ENCODE measurements around the gene SDHAF2. TPM values are rescaled to one million over a fixed set of nuclear protein-coding genes. Genes with fewer than 3 reads are reported as not detected.
"Not testable (repeated sequence)": the region's sequence is repeated elsewhere in the genome, so short reads cannot be mapped to it uniquely, and the experiment has no call there.

SDHAF2 gene
- total RNA-seq, 1 experiment from 2014 or later = 18.2 TPM

DNA sequence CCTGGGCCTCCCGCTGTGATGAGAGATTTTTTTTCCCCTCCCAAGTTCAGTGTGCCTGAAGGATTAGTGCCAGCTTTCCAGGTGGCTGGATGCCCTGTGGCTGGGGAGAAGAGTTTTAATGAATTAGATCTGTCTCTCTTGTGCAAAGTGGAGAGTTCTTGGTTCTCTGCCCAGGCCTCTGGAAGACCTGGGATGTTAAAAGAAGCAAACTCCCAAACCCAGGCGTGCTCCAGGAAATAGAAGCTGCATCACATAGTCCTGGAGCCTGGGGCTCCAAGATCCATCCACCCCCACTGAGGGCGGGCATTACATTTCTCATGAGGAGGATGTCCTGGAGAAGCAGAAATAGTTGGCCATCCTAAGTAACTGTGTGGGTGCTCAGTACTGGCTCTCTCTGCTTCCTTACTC, 30.6 kb downstream of the SDHAF2 start:
- Histone ChIP-seq H3K36me3 (peaks cover 3% of the 10 kb centered on the region), H3K4me3 (no peak overlapping the region), H3K9me3 (no peaks in the 10 kb centered on the region), H3K27me3 (no peaks in the 10 kb centered on the region)
- DNase-seq = peak; percentile 81

GRCh38 chr11:61460986-61461385, 31.1 kb downstream of the SDHAF2 start:
- Histone ChIP-seq H3K27me3 (no peaks in the 10 kb centered on the region), H3K9me3 (no peaks in the 10 kb centered on the region), H3K36me3 (no peaks in the 10 kb centered on the region; the same call in 1 of the 2 replicates), H3K4me3 (no peak overlapping the region)
- no peak for DNase-seq

DNA sequence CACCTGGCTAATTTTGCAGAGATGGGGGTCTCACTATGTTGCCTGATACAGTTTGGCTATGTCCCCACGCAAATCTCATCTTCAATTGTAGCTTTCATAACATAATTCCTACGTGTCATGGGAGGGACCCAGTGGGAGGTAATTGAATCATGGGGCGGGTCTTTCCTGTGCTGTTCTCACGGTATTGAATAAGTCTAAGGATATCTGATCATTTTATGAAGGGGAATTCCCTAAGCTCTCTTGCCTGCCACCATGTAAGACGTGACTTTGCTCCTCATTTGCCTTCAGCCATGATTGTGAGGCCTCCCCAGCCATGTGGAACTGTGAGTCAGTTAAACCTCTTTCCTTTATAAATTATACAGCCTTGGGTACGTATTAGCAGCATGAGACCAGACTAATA, 37.7 kb downstream of the SDHAF2 start:
- not testable (repeated sequence) for H3K36me3 ChIP-seq, H3K4me3 ChIP-seq, H3K9me3 ChIP-seq, H3K27me3 ChIP-seq, DNase-seq

- no peak overlapping the region for H3K4me3 ChIP-seq
- H3K36me3 ChIP-seq = peaks cover 6% of the 10 kb centered on the region
- H3K27me3 ChIP-seq = no peaks in the 10 kb centered on the region
- no peak for DNase-seq
- no peaks in the 10 kb centered on the region for H3K9me3 ChIP-seq
Measured at GRCh38 chr11:61468002-61468401, 38.1 kb downstream of the SDHAF2 start.

DNA sequence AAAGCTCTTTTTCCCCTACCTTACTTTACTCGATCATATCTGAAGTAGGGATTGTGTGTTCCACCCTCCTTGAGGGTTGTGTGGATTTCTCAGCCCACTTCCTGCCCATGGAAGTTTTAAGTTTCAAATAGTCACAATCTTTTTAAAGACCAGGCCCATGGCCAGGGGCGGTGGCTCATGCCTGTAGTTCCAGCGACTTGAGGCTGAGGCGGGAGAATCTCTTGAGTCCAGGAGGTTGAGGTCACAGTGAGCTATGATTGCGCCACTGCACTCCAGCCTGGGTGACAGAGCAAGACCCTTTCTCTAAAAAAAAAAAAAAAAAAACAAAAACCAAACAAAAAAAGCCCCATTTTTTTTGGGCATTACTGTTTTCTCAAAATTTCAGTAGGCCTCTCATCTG, 42.4 kb downstream of the SDHAF2 start:
- Histone ChIP-seq H3K27me3 (no peaks in the 10 kb centered on the region), H3K9me3 (peaks cover 4% of the 10 kb centered on the region; the same call in 1 of the 2 replicates), H3K4me3 (no peak overlapping the region), H3K36me3 (peaks cover 10% of the 10 kb centered on the region)
- peak; percentile 77 for DNase-seq

DNA sequence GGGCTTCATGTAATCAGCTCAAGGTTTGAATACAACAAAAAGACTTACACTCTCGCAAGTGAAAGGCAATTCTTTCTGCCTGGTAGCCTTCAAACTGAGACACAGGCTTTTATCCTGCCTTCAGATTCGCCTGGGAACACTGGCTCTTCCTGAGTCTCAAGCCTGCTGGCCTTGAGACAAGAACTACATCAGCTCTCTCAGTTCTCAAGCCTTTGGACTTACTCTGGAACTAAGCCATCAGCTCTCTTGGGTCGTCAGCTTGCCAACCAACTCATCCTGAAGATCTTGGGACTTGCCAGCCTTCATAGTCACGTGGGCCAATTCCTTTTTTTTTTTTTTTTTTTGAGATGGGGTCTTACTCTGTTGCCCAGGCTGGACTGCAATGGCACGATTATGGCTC, 42.9 kb downstream of the SDHAF2 start:
- no peaks in the 10 kb centered on the region for H3K27me3 ChIP-seq
- peak; percentile 86 for DNase-seq
- H3K4me3 ChIP-seq = no peak overlapping the region
- H3K9me3 ChIP-seq = peaks cover 4% of the 10 kb centered on the region; the same call in 1 of the 2 replicates
- peaks cover 10% of the 10 kb centered on the region for H3K36me3 ChIP-seq

DNA sequence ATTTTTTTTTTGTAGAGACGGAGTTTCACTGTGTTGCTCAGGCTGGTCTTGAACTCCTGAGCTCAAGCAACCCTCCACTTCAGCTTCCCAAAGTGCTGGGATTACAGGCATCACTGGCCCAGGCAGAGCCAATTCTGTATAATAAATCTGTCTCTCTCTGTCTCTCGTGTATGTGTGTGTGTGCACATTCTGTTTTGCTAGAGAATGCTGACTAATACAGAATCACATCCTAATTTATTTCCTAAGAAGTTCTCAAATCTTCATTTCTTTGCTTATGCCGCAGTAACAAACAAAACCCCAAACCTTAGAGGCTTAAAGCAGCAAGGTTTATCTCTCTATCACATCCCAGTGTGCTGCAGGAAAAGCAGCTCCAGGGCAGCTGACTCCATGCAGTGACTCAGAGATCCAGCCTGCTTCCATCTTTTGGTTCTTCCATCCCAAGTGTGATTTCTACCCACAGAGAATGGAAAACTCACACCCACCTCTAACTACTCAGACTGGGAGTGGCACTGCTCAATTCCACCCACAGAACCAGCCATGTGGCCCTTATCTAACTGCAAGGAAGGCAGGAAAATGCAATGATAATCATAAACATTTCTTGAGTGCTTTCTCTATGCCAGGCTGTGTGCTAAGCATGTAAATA, 43.6 kb downstream of the SDHAF2 start:
- H3K36me3 ChIP-seq = peaks cover 10% of the 10 kb centered on the region
- no peak overlapping the region for H3K4me3 ChIP-seq
- DNase-seq = no peak
- peaks cover 4% of the 10 kb centered on the region; the same call in 1 of the 2 replicates for H3K9me3 ChIP-seq
- H3K27me3 ChIP-seq = no peaks in the 10 kb centered on the region

GRCh38 chr11:61474013-61474643, 44.2 kb downstream of the SDHAF2 start:
- DNase-seq = no peak
- H3K36me3 ChIP-seq = peaks cover 10% of the 10 kb centered on the region
- H3K27me3 ChIP-seq = no peaks in the 10 kb centered on the region
- H3K9me3 ChIP-seq = peaks cover 4% of the 10 kb centered on the region; the same call in 1 of the 2 replicates
- H3K4me3 ChIP-seq = no peak overlapping the region

- no peak for DNase-seq
- H3K27me3 ChIP-seq = no peaks in the 10 kb centered on the region
- peaks cover 4% of the 10 kb centered on the region; the same call in 1 of the 2 replicates for H3K9me3 ChIP-seq
- peaks cover 10% of the 10 kb centered on the region for H3K36me3 ChIP-seq
- H3K4me3 ChIP-seq = no peak overlapping the region
Measured at GRCh38 chr11:61475433-61475832, 45.5 kb downstream of the SDHAF2 start.

GRCh38 chr11:61476371-61476770, 46.4 kb downstream of the SDHAF2 start:
- Histone ChIP-seq H3K9me3 (peaks cover 4% of the 10 kb centered on the region; the same call in 1 of the 2 replicates), H3K27me3 (no peaks in the 10 kb centered on the region), H3K36me3 (peaks cover 4% of the 10 kb centered on the region), H3K4me3 (no peak overlapping the region)
- DNase-seq = no peak

DNA sequence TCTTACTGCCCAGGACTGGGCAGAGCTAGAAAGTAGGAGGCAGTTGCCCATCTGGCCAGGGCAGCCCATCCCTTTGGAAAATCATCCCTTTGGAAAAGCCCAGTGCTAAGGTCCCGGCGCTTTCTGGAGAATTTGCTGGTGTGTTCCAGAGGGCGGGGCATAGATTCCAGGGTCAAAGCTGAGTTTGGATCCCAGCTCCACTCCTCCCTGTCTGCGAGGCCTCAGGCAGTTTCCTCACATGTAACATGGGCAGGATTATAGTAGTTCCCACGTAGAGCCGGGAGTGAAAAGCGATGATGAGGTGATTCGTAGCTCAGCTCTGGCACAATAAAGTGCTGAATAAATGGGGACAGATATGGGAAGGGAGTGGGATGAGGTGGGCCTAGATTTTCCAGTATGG, 47.2 kb downstream of the SDHAF2 start:
- DNase-seq = no peak
- H3K36me3 ChIP-seq = peaks cover 4% of the 10 kb centered on the region
- H3K9me3 ChIP-seq = peaks cover 4% of the 10 kb centered on the region; the same call in 1 of the 2 replicates
- no peaks in the 10 kb centered on the region for H3K27me3 ChIP-seq
- no peak overlapping the region for H3K4me3 ChIP-seq

GRCh38 chr11:61477727-61478148, 47.8 kb downstream of the SDHAF2 start:
- DNase-seq = no peak
- Histone ChIP-seq H3K9me3 (peaks cover 4% of the 10 kb centered on the region; the same call in 1 of the 2 replicates), H3K27me3 (no peaks in the 10 kb centered on the region)

DNA sequence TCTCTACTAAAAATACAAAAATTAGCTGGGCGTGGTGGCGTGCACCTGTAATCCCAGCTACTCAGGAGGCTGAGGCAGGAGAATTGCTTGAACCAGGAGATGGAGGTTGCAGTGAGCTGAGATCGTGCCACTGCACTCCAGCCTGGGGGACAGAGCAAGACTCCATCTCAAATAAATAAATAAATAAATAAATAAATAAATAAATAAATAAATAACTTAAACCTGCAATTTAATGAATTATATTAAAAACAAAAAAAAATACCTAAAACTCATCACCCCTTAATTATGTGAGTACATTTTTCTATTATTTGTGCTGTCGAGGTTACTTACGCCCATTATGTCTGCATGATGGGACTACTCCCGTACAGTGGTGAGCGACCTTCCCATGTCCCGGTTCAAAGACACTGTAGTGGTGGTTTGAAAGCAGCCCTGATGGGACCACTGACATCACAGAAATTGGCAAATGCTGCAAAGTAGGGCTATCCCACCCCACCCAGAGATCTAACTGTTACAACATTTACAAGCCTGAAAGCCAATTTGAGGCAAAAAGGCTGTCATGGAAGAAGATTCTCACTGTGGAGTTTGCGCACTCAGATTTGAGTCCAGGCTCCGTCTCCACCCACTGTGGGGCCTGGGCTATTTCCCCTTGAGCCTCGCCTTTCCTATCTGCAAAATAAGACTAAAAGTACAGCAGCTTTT, 49.6 kb downstream of the SDHAF2 start:
- not testable (repeated sequence) for H3K36me3 ChIP-seq, DNase-seq, H3K27me3 ChIP-seq, H3K4me3 ChIP-seq, H3K9me3 ChIP-seq

More at GRCh38 chr11:61477727-61478148, 47.8 kb downstream of the SDHAF2 start:
- Histone ChIP-seq H3K4me3 (no peak overlapping the region), H3K36me3 (peaks cover 4% of the 10 kb centered on the region)

DNA sequence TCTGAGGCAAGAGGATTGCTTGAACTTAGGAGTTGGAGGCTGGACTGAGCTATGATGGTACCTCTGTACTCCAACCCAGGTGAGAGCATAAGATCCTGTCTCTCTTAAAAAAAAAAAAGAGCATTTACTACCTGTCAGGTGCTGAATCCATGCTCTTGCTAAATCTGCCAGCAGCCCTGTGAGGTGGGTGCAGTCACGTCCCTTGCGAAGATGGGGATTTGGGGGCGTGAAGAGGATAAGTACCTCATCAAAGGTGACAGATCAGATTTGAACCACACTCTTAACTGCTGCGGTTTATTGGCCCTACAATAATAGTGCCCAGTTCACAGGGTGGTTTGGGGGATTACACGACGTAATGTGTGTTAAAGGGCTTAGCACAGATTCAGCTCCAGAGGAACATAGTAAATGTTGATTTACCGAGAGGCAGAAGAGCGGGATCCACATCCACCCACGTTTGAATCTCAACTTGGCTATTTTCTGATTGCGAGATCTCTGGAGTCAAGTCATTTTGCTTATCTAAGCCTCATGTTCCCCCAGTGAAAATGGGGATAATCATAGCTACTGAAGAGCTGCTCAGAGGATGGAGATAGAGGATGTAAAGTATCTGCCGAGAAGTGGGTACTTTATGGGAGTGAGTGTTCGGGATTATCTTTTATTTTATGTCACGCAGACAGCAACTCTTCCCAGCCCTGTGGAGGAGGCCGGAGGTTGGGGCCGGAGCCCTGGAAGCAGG, 50.5 kb downstream of the SDHAF2 start:
- no peak overlapping the region for H3K4me3 ChIP-seq
- H3K27me3 ChIP-seq = no peaks in the 10 kb centered on the region
- DNase-seq = no peak
- H3K36me3 ChIP-seq = no peaks in the 10 kb centered on the region
- H3K9me3 ChIP-seq = no peaks in the 10 kb centered on the region

DNA sequence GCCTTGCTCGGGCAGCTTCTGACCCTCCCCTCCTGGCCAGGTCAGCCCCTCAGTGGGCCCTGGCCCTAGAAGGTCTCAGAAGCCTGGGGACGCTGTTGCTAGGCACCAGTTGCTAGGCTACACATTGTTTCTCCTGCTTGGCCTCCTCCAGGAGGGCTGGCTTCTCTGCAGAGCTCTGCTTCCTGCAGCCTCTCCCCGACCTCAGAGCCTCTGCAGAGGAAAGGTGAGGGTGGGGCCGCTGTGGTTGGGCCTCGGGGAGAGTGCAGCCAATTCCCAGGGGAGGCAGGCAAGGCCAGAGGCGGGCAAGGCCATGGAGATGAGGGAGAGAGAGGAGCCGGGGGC, 51.0 kb downstream of the SDHAF2 start:
- DNase-seq = no peak
- H3K36me3 ChIP-seq = no peaks in the 10 kb centered on the region
- H3K27me3 ChIP-seq = no peaks in the 10 kb centered on the region

GRCh38 chr11:61481806-61482205, 51.9 kb downstream of the SDHAF2 start:
- Histone ChIP-seq H3K4me3 (no peak overlapping the region), H3K9me3 (no peaks in the 10 kb centered on the region), H3K36me3 (no peaks in the 10 kb centered on the region), H3K27me3 (no peaks in the 10 kb centered on the region)
- DNase-seq = no peak

More for the DNA sequence above, 51.0 kb downstream of the SDHAF2 start:
- H3K4me3 ChIP-seq = no peak overlapping the region
- no peaks in the 10 kb centered on the region for H3K9me3 ChIP-seq

DNA sequence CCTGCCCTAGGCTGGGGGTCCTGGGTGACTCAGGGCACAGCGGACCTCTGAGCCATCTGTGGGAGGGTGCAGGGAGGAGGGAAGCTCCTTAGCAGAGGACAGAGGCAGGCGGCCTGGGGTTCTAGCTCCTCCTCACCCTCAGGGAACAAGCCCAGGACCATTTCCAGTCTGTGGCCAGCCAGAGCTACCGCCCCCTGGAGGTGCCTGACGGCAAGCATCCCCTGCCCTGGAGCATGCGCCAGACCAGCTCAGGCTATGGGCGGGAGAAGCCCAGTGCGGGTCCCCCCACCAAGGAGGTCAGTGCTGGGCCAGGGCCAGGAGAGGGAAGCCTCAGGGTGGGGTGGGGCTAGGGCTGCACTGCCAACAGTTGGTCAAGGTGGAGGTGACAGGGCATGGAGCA, 52.6 kb downstream of the SDHAF2 start:
- no peak for DNase-seq
- Histone ChIP-seq H3K36me3 (no peaks in the 10 kb centered on the region), H3K27me3 (no peaks in the 10 kb centered on the region), H3K4me3 (no peak overlapping the region), H3K9me3 (no peaks in the 10 kb centered on the region)

Measured in MG63 (cell line).